Activated CD8-positive, alpha-beta T cell treated with anti-CD3 and anti-CD28 coated beads for 36 hours (primary cell): ENCODE measurements around the gene LCN2. TPM values are rescaled to one million over a fixed set of nuclear protein-coding genes. Genes with fewer than 3 reads are reported as not detected.

Experiments
- ATAC-seq: fragments of 200-7000 bp; cut with Tn5 transposase; one replicate; pipeline ENCODE4 v1.10.0; 2021; ENCODE audit warnings: mild to moderate bottlenecking, moderate library complexity
- CTCF ChIA-PET: fragments of 350-600 bp; sonication (Branson Sonifier 250); formaldehyde crosslinking; loops from one replicate; lab custom pipeline; 2021; ENCODE audit warnings: antibody characterized with exemption; lab: Charles Lee
- POLR2A ChIA-PET: fragments of 350-600 bp; sonication (Branson Sonifier 250); formaldehyde crosslinking; loops from one replicate; lab custom pipeline; 2021; ENCODE audit warnings: antibody characterized with exemption; lab: Charles Lee
- DNase-seq: peaks from one replicate; pipeline ENCODE4 v3.0.0-alpha.2; 2020
- H3K27ac Mint-ChIP-seq: one replicate; pipeline ENCODE4 v1.8.0; 2021; ENCODE audit warnings: mild to moderate bottlenecking, mixed read lengths
- H3K27me3 Mint-ChIP-seq: one replicate; pipeline ENCODE4 v1.8.0; 2021; ENCODE audit warnings: mixed read lengths
- H3K36me3 Mint-ChIP-seq: one replicate; pipeline ENCODE4 v1.8.0; 2021; ENCODE audit warnings: low read depth, mixed read lengths
- H3K4me1 Mint-ChIP-seq: one replicate; pipeline ENCODE4 v1.8.0; 2021; ENCODE audit warnings: low read depth, mixed read lengths
- H3K4me3 Mint-ChIP-seq: one replicate; pipeline ENCODE4 v1.8.0; 2021; ENCODE audit warnings: mild to moderate bottlenecking, moderate library complexity, mixed read lengths
- H3K9me3 Mint-ChIP-seq: one replicate; pipeline ENCODE4 v1.8.0; 2021; ENCODE audit warnings: mixed read lengths
- intact Hi-C: fragments of 100-400 bp; cut with micrococcal nuclease; formaldehyde crosslinking; loops from one replicate; pipeline ENCODE4 v1.10.0; 2022
- total RNA-seq, 2 experiments: library from RNA; stranded (reverse); gene quantifications; one replicate each; pipeline ENCODE4 v1.2.3, GENCODE V29; 2021
- TF ChIP-seq, protein P1 (sequence below): fragments of 200-600 bp; IDR thresholded peaks from one replicate; pipeline ENCODE4 v1.8.0; 2022; ENCODE audit warnings: antibody characterized with exemption, mild to moderate bottlenecking

Gene LCN2
- total RNA-seq, 2 experiments from 2014 or later = not detected

DNA sequence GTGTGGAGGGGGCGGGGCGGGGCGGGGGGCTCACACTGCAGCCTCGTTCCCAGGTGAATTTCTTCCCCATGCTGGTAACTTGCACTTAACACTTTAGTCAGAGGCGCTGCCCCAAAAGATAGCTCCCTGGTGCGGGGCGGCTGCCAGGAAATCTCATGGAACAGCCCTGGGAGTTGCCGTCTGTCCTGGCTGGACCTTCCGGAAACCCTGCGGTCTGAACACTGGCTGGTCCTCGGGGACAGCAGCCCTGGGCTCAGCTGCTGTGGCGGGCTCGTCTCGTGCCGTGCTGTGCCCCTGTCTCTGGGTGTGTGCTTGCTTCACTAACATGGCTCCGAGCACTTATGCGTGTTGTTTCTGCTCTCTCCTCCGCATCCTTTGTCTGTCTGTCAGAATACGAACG, 47.6 kb upstream of the LCN2 start:
- H3K36me3 Mint-ChIP-seq = peaks cover 31% of the 10 kb centered on the region
- H3K27me3 Mint-ChIP-seq = no peaks in the 10 kb centered on the region
- ChIA-PET CTCF (interaction anchor here (1.1 to 4.6 kb wide), 2 partner anchors 14 to 16 kb away, joined by 3 to 28 read pairs; no protein-coding TSS in a partner anchor), POLR2A (no interaction called here)
- no peak for ATAC-seq
- TF ChIP-seq, protein P1, sequence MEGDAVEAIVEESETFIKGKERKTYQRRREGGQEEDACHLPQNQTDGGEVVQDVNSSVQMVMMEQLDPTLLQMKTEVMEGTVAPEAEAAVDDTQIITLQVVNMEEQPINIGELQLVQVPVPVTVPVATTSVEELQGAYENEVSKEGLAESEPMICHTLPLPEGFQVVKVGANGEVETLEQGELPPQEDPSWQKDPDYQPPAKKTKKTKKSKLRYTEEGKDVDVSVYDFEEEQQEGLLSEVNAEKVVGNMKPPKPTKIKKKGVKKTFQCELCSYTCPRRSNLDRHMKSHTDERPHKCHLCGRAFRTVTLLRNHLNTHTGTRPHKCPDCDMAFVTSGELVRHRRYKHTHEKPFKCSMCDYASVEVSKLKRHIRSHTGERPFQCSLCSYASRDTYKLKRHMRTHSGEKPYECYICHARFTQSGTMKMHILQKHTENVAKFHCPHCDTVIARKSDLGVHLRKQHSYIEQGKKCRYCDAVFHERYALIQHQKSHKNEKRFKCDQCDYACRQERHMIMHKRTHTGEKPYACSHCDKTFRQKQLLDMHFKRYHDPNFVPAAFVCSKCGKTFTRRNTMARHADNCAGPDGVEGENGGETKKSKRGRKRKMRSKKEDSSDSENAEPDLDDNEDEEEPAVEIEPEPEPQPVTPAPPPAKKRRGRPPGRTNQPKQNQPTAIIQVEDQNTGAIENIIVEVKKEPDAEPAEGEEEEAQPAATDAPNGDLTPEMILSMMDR = no peak
- intact Hi-C loops = no loop called here
- no peaks in the 10 kb centered on the region for H3K9me3 Mint-ChIP-seq
- no peak overlapping the region for H3K27ac Mint-ChIP-seq
- no peak for DNase-seq
- H3K4me1 Mint-ChIP-seq = peaks cover 68% of the 10 kb centered on the region
- no peak overlapping the region for H3K4me3 Mint-ChIP-seq

DNA sequence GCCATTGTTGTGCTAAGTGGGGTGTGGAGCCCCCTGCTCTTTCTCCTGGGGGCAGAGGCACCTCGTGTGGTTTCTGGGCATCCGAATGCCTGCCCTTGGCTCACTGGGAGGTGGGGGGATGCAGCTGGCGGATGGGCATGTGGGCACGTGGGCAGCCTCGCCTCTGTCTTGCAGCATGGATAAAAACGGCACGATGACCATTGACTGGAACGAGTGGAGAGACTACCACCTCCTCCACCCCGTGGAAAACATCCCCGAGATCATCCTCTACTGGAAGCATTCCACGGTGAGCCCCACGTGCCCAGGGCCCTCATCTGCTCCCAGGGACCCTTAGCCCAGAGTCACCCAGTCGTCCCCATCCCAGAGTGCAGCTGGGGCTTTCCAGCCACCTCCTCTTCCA, 47.1 kb upstream of the LCN2 start:
- Mint-ChIP-seq H3K27me3 (no peaks in the 10 kb centered on the region), H3K4me3 (no peak overlapping the region), H3K27ac (no peak overlapping the region), H3K4me1 (peaks cover 63% of the 10 kb centered on the region), H3K36me3 (peaks cover 36% of the 10 kb centered on the region), H3K9me3 (no peaks in the 10 kb centered on the region)
- POLR2A ChIA-PET = no interaction called here
- CTCF ChIA-PET = interaction anchor here (1.1 to 4.6 kb wide), 4 partner anchors 14 to 67 kb away, joined by 3 to 28 read pairs (median 6); no protein-coding TSS in a partner anchor
- no peak for ATAC-seq
- intact Hi-C loops = no loop called here
- TF ChIP-seq, protein P1 = no peak
- DNase-seq = no peak

DNA sequence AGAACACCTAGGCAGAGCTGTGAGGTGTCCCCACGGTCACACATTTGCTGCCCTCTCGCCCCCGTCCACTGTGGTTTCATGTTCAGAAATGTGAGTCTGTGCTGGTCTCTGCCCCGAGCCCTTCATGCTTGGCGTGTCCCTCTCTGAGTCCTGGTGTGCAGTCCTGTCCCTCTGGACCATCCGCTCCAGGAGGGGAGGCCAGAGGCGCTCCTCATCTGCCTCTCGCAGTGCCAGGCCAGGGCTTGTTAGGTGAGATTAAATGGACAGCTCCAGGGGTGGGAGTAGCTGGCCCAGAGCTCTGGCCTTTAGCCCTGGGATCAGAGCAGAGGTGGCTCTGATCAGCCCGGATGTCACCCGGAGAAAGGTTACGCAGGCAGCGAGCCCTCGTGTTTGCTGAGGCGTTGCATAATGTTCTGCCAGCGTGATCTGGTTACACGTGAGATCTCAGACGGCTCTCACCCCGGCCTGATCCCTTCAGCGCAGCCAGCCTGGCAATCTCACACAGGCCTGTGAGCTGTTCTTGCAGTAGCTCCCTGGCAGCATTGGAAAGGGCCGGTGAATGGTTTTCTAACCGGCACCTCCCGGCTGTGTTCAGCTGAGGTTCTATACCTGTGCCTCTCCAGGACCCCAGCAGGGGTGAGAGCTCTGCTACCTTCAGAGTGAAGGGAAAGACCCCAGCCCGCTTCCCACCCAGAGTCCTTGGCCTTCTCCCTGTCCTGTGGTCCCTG, 46.2 kb upstream of the LCN2 start:
- no peak for ATAC-seq

DNA sequence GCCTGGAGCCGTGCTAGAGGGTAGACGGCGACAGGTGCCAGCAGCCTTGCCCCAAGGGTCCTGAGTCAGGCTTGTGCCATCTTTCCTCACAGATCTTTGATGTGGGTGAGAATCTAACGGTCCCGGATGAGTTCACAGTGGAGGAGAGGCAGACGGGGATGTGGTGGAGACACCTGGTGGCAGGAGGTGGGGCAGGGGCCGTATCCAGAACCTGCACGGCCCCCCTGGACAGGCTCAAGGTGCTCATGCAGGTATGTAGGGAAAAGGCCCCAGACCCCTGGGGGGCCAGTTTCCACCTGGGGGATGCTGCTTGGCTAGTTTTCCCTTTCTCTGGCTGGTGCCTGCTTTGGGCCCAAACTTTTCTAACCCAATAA, 45.7 kb upstream of the LCN2 start:
- Mint-ChIP-seq H3K36me3 (peaks cover 40% of the 10 kb centered on the region), H3K4me1 (peaks cover 49% of the 10 kb centered on the region), H3K27me3 (no peaks in the 10 kb centered on the region), H3K9me3 (no peaks in the 10 kb centered on the region), H3K4me3 (no peak overlapping the region), H3K27ac (peak overlapping the region; percentile 75)
- CTCF ChIA-PET = interaction anchor here (0.9 to 4.6 kb wide), 9 partner anchors 9 to 160 kb away, joined by 3 to 28 read pairs (median 5); partner anchors contain the start of gene NAIF1
- POLR2A ChIA-PET = interaction anchor here (0.9 to 2.5 kb wide), 5 partner anchors 10 to 77 kb away, joined by 3 to 8 read pairs (median 5); no protein-coding TSS in a partner anchor
- DNase-seq (peak; percentile 68), ATAC-seq (peak; percentile 74)
- TF ChIP-seq, protein P1 = peak; percentile 53
- intact Hi-C loops = no loop called here

More for the DNA sequence above, 46.2 kb upstream of the LCN2 start:
- POLR2A ChIA-PET = interaction anchor here (0.9 to 2.5 kb wide), 4 partner anchors 10 to 76 kb away, joined by 3 to 8 read pairs (median 4); no protein-coding TSS in a partner anchor
- TF ChIP-seq, protein P1 = no peak
- peaks cover 55% of the 10 kb centered on the region for H3K4me1 Mint-ChIP-seq
- H3K27ac Mint-ChIP-seq = peak overlapping the region; percentile 75
- no peak overlapping the region for H3K4me3 Mint-ChIP-seq
- intact Hi-C loops = no loop called here
- CTCF ChIA-PET = interaction anchor here (0.9 to 4.6 kb wide), 9 partner anchors 9 to 159 kb away, joined by 3 to 28 read pairs (median 5); no protein-coding TSS in a partner anchor
- no peaks in the 10 kb centered on the region for H3K27me3 Mint-ChIP-seq
- no peak for DNase-seq
- no peaks in the 10 kb centered on the region for H3K9me3 Mint-ChIP-seq
- peaks cover 40% of the 10 kb centered on the region for H3K36me3 Mint-ChIP-seq

DNA sequence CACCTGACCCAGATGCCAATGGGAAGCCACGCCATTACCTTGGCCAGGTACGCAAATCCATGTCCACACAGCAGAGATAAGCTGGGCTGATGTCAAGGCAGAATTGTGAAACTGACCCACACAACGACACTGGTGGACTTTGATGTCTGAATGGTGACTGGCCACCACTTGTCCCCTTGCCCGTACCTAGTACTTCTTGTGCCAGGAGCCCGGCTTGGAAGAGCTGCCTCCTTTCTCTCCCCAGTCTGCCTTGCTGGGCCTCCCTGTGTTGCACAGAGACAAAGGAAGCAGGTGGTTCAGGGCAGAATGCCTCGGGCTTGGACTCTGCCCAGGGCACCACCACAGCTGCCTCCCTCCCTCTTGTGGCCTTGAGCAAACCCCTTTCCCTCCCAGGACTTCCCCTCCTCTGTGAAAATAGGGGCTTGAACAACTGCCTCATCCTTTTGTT, 45.1 kb upstream of the LCN2 start:
- CTCF ChIA-PET = interaction anchor here (1.0 to 4.6 kb wide), 5 partner anchors 9 to 69 kb away, joined by 3 to 28 read pairs (median 3); partner anchors contain the start of gene NAIF1
- TF ChIP-seq, protein P1 = no peak
- Mint-ChIP-seq H3K27me3 (no peaks in the 10 kb centered on the region), H3K27ac (no peak overlapping the region), H3K4me1 (peaks cover 43% of the 10 kb centered on the region), H3K9me3 (no peaks in the 10 kb centered on the region), H3K4me3 (no peak overlapping the region), H3K36me3 (peaks cover 40% of the 10 kb centered on the region)
- DNase-seq (no peak), ATAC-seq (no peak)
- intact Hi-C loops = no loop called here
- POLR2A ChIA-PET = interaction anchor here (0.9 to 2.5 kb wide), 3 partner anchors 10 to 77 kb away, joined by 4 to 5 read pairs (median 5); no protein-coding TSS in a partner anchor
